BJ (cell line): Measurements from ENCODE around the gene AJAP1. TPM values are rescaled to one million over a fixed set of nuclear protein-coding genes. Genes with fewer than 3 reads are reported as not detected.

Experiments
- CTCF ChIA-PET: fragments of 350-600 bp; formaldehyde crosslinking; extraction: SDS; loops from one replicate; lab custom pipeline; 2021; ENCODE audit warnings: antibody characterized with exemption, inconsistent platforms; lab: Yijun Ruan, JAX
- POLR2A ChIA-PET: fragments of 300-600 bp; sonication (Branson Sonifier 250); formaldehyde crosslinking; extraction: SDS; loops from one replicate; lab custom pipeline; 2021; ENCODE audit warnings: antibody characterized with exemption; lab: Charles Lee
- DNase-seq: peaks from one replicate; pipeline ENCODE4 v3.0.0-alpha.2; 2011; ENCODE audit warnings: low read depth
- H3K27me3 ChIP-seq: 2 replicates; pipeline ENCODE4 v1.6.0; 2011; ENCODE audit warnings: low read length; ENCODE audit not compliant: control insufficient read depth, insufficient read depth
- H3K36me3 ChIP-seq: 2 replicates; pipeline ENCODE4 v1.5.1; 2011; ENCODE audit warnings: low read length; ENCODE audit not compliant: control insufficient read depth, insufficient read depth
- H3K4me3 ChIP-seq: 2 replicates; pipeline ENCODE4 v1.5.1; 2011; ENCODE audit warnings: low read depth, mild to moderate bottlenecking, control low read depth, low read length
- polyA plus RNA-seq: library from polyadenylated mRNA; depleted of rRNA; stranded (reverse); fragments of >200 nt; gene quantifications from 2 replicates; pipeline ENCODE4 v1.2.3, GENCODE V29; 2011
- TF ChIP-seq, protein P1 (sequence below): IDR thresholded peaks from 2 replicates; pipeline ENCODE4 v1.5.1; 2011; ENCODE audit warnings: low read depth, mild to moderate bottlenecking, control low read depth, inconsistent platforms, low read length, moderate library complexity; ENCODE audit not compliant: insufficient read depth

Gene AJAP1
- polyA plus RNA-seq, 1 experiment: 0.80 TPM

DNA sequence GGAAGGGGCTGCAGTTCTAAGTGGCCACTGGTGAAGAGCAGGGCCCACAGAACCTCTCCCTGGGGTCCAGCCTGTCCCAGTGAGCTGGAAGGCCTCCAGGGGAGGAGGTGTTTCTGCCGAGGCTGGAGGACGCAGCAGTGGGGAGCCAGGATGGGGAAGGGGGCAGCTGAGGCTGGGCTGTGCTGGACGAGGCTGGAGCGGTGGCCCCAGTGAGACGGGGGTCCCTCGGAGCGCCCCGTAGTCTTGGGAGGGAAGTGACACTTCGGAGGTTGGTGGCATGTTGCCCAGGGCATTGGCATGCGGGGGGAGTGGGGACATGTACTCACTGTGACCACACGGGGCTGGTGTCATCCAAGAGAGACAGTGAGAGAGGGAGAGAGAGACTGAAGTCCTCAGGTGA lies 33.5 kb downstream of the AJAP1 start:
- no peaks in the 10 kb centered on the region for H3K27me3 ChIP-seq
- POLR2A ChIA-PET: no interaction called here
- CTCF ChIA-PET: interaction anchor here (0.7 kb wide), 1 partner anchor 14 kb away, joined by 3 read pairs; no protein-coding TSS in a partner anchor
- DNase-seq: no peak
- TF ChIP-seq, protein P1, sequence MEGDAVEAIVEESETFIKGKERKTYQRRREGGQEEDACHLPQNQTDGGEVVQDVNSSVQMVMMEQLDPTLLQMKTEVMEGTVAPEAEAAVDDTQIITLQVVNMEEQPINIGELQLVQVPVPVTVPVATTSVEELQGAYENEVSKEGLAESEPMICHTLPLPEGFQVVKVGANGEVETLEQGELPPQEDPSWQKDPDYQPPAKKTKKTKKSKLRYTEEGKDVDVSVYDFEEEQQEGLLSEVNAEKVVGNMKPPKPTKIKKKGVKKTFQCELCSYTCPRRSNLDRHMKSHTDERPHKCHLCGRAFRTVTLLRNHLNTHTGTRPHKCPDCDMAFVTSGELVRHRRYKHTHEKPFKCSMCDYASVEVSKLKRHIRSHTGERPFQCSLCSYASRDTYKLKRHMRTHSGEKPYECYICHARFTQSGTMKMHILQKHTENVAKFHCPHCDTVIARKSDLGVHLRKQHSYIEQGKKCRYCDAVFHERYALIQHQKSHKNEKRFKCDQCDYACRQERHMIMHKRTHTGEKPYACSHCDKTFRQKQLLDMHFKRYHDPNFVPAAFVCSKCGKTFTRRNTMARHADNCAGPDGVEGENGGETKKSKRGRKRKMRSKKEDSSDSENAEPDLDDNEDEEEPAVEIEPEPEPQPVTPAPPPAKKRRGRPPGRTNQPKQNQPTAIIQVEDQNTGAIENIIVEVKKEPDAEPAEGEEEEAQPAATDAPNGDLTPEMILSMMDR: no peak
- no peaks in the 10 kb centered on the region for H3K36me3 ChIP-seq
- H3K4me3 ChIP-seq: no peak overlapping the region

DNA sequence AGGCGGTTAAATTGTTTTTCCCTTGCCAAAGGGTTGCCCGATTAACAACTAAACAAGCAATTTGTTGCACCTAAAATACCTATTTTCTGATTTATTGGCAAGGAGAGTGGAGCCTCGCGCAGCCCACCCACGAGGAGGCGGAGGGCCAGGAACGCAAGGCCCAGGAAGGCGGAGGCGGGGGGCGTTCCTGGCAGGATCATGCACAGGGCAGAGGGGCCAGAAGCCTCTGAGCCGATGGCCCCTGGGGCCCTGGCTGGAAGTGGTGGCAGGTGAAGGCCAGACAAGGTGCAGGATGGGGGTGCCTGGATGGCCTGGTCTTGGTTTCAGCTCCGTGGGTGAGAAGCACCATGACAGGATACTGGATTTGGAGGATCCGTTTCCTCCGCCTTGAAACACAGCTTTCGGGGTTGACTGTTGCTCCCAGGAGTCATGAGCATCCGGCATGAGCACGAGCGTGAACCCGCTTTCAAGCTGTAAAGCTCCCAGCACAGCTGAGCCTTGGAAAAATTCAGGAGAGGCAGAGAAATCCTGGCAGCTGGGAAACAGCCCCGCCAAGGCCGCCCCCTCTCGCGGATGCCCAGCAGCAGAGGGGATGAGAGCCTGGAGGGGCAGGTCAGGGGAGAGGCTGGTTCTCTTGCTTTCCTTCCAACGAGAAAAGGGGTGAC lies 35.0 kb downstream of the AJAP1 start:
- ChIA-PET CTCF (no interaction called here), POLR2A (no interaction called here)
- no peak for DNase-seq
- H3K4me3 ChIP-seq: no peak overlapping the region
- H3K27me3 ChIP-seq: no peaks in the 10 kb centered on the region
- no peaks in the 10 kb centered on the region for H3K36me3 ChIP-seq
- TF ChIP-seq, protein P1: no peak

DNA sequence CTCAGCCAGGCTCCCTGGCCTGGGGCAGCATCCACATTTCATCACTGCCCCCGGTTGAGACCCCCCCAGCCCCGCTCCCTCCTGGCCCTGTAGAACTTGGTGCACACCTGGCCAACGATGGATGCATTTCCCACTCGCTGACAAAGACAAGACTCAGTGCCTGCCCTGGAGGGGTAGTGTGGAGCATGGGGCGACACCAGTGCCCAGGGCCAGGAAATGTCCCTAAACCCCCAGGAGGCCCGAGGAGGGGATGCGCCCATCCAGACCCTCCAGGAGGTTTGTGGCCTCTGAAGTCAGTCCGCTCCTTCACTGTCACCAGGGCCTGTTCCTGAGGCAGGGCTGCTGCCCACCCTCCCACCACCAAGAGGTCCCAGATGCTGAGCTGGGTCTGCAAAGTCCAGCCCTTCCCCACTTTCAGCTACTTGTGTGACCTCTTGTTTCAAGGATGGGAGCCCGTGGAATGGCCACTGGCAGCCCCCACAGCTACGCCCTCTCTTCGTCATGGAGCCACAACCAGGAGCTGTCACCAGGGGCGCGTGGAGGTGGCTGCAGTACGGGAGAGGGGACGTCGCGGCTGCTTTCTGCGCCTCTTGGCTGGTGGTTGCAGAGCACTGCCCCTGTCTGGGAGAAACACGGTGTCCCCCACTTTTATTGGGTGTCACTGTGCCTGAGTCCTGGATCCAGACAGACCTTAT lies 35.7 kb downstream of the AJAP1 start:
- TF ChIP-seq, protein P1: no peak
- CTCF ChIA-PET: no interaction called here
- no peaks in the 10 kb centered on the region for H3K27me3 ChIP-seq
- no peak for DNase-seq
- no peaks in the 10 kb centered on the region for H3K36me3 ChIP-seq
- H3K4me3 ChIP-seq: no peak overlapping the region
- POLR2A ChIA-PET: no interaction called here

GRCh38 chr1:4690951-4691675 lies 36.7 kb downstream of the AJAP1 start:
- H3K4me3 ChIP-seq: no peak overlapping the region
- no peak for DNase-seq
- TF ChIP-seq, protein P1: no peak
- ChIA-PET POLR2A (no interaction called here), CTCF (no interaction called here)
- no peaks in the 10 kb centered on the region for H3K27me3 ChIP-seq
- H3K36me3 ChIP-seq: no peaks in the 10 kb centered on the region

DNA sequence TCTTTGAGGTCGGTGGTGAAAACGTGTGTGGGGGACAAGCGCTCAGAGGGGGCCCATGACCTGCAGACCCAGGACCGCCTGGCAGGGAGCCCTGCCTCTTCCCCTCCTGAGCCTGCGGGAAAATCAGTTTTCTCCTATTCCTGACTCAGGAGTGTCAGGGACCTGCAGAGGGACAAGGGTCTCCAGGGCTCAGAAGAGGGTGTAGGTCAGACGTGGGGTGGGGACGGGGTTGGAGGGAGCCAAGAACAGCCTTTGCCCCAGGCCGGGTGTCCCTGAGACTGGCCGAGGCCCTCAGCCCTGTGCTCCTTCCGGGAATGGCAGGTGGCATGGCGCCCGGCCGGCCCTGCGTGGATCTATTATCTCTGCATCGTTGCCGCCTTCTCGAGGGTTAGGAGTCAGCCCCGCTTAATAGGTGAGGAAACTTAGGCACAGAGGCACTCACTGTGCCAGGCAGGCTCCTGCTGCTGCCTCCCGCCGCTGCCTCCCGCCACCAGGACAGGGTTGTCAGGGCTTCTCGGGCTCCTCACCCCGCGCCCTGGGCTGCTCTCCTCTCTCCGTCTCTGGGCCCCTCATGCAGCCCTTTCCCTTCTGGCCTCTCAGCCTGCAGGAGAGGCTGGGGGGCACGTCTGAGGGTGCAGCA lies 37.5 kb downstream of the AJAP1 start:
- CTCF ChIA-PET: no interaction called here
- POLR2A ChIA-PET: no interaction called here
- no peak for DNase-seq
- no peaks in the 10 kb centered on the region for H3K27me3 ChIP-seq
- no peak overlapping the region for H3K4me3 ChIP-seq
- TF ChIP-seq, protein P1: no peak
- H3K36me3 ChIP-seq: no peaks in the 10 kb centered on the region
